ENCODE data around the gene TST. TPM values are rescaled to one million over a fixed set of nuclear protein-coding genes. Genes with fewer than 3 reads are reported as not detected.

The TST gene
- total and polyA plus RNA-seq, 9 of the 15 experiments (the other 6 are each of a cell fraction or from before 2014, with no cell fraction given): 1.4 to 26.9 (median 12.4) TPM

GRCh38 chr22:36977947-36978660 is 41.1 kb downstream of the TST start (continued):
- TF ChIP-seq POLR3A (IDR thresholded peaks at IDR 0.05; ENCODE audit: borderline replicate concordance, extremely low read depth, insufficient read depth, insufficient read length) (no peak), ZNF668 (CRISPR knock-in tag; IDR thresholded peaks at IDR 0.05) (no peak), HCFC1 (IDR thresholded peaks at IDR 0.05; ENCODE audit: low read depth, low read length) (no peak), TARDBP (IDR thresholded peaks at IDR 0.05) (no peak), REST (IDR thresholded peaks at IDR 0.05; ENCODE audit: borderline replicate concordance) (peak; percentile 55; the same call in 1 of the 2 replicates), REST (CRISPR knock-in tag; IDR thresholded peaks at IDR 0.05; ENCODE audit: low read depth) (no peak), EP300 (IDR thresholded peaks at IDR 0.05; ENCODE audit: low read length) (no peak), SETDB1 (IDR thresholded peaks at IDR 0.05; ENCODE audit: low read length) (no peak), BMI1 (IDR thresholded peaks at IDR 0.05; ENCODE audit: low read length) (no peak), ZNF384 (IDR thresholded peaks at IDR 0.05; ENCODE audit: low read depth, low read length) (no peak), CBFA2T3 (IDR thresholded peaks at IDR 0.05) (no peak), MIER1 (IDR thresholded peaks at IDR 0.05; ENCODE audit: low read depth) (no peak), NRF1 (conservative IDR thresholded peaks at IDR 0.05 in 1 of 2, IDR thresholded peaks at IDR 0.05 in 1 of 2) (no peak), ZNF507 (tag; conservative IDR thresholded peaks at IDR 0.05) (no peak), DPF2 (IDR thresholded peaks at IDR 0.05) (no peak), ZNF639 (CRISPR knock-in tag; conservative IDR thresholded peaks at IDR 0.05 in 1 of 2, IDR thresholded peaks at IDR 0.05 in 1 of 2) (no peak), ZSCAN29 (IDR thresholded peaks at IDR 0.05) (no peak), SMAD2 (IDR thresholded peaks at IDR 0.05; ENCODE audit: low read depth, low read length) (no peak), ESRRB (CRISPR knock-in tag; IDR thresholded peaks at IDR 0.05; ENCODE audit: borderline replicate concordance) (no peak), HNRNPLL (IDR thresholded peaks at IDR 0.05; ENCODE audit: low read depth, low read length, poor library complexity, severe bottlenecking) (no peak), KDM2B (CRISPR knock-in tag; IDR thresholded peaks at IDR 0.05) (no peak), HDAC6 (IDR thresholded peaks at IDR 0.05; ENCODE audit: low read depth, low read length) (no peak)

Measured in K562 (cell line).